GM12892 (cell line): ENCODE measurements around the gene SUSD2.
"Not testable (repeated sequence)": the region's sequence is repeated elsewhere in the genome, so short reads cannot be mapped to it uniquely, and the experiment has no call there.

Experiments used
- DNase-seq: peaks from one replicate; pipeline ENCODE4 v3.0.0; 2011; ENCODE audit not compliant: insufficient read length
- FAIRE-seq: peaks from 2 replicates; lab custom pipeline; 2011; peaks lifted over from hg19 to GRCh38; lab: Jason Lieb, UNC
- POLR2A ChIP-seq: IDR thresholded peaks from 2 replicates; pipeline ENCODE4 v1.6.1; 2011; ENCODE audit warnings: low read depth, low read length, control low read depth
- POLR2AphosphoS5 ChIP-seq: IDR thresholded peaks from 2 replicates; pipeline ENCODE4 v1.6.1; 2011; ENCODE audit warnings: low read depth, low read length, control low read depth
- TAF1 ChIP-seq: IDR thresholded peaks from 2 replicates; pipeline ENCODE4 v1.6.1; 2011; ENCODE audit warnings: low read depth, mild to moderate bottlenecking, control low read depth, low read length, borderline replicate concordance

Gene SUSD2

GRCh38 chr22:24217384-24217783 lies 36.1 kb downstream of the SUSD2 start:
- TF ChIP-seq TAF1: no peak
- no peak for TF ChIP-seq POLR2AphosphoS5
- no peak for TF ChIP-seq POLR2A
- DNase-seq (no peak), FAIRE-seq (no peak)

- DNase-seq (no peak), FAIRE-seq (no peak)
- no peak for TF ChIP-seq TAF1
- no peak for TF ChIP-seq POLR2A
- no peak for TF ChIP-seq POLR2AphosphoS5
Observed at GRCh38 chr22:24219750-24220149, 38.5 kb downstream of the SUSD2 start.

- DNase-seq (no peak), FAIRE-seq (no peak)
- TF ChIP-seq TAF1 (no peak), POLR2A (no peak), POLR2AphosphoS5 (no peak)
Observed at GRCh38 chr22:24224468-24224867, 43.2 kb downstream of the SUSD2 start.

GRCh38 chr22:24225044-24225601 lies 43.8 kb downstream of the SUSD2 start:
- no peak for FAIRE-seq
- TF ChIP-seq POLR2AphosphoS5 (no peak), TAF1 (no peak), POLR2A (no peak)
- no peak for DNase-seq

GRCh38 chr22:24225951-24226350 lies 44.7 kb downstream of the SUSD2 start:
- TF ChIP-seq TAF1 (no peak), POLR2AphosphoS5 (no peak), POLR2A (no peak)
- FAIRE-seq (no peak), DNase-seq (no peak)

- FAIRE-seq (no peak), DNase-seq (peak; percentile 65)
- TF ChIP-seq POLR2A (no peak), TAF1 (no peak), POLR2AphosphoS5 (no peak)
Observed at GRCh38 chr22:24230911-24231656, 49.8 kb downstream of the SUSD2 start.

GRCh38 chr22:24231706-24232105 lies 50.4 kb downstream of the SUSD2 start:
- DNase-seq: no peak
- no peak for TF ChIP-seq POLR2AphosphoS5
- no peak for TF ChIP-seq TAF1
- TF ChIP-seq POLR2A: no peak
- FAIRE-seq: no peak

GRCh38 chr22:24232124-24232523 lies 50.8 kb downstream of the SUSD2 start:
- no peak for DNase-seq
- TF ChIP-seq TAF1: no peak
- no peak for TF ChIP-seq POLR2A
- TF ChIP-seq POLR2AphosphoS5: no peak
- FAIRE-seq: no peak

- FAIRE-seq (no peak), DNase-seq (no peak)
- no peak for TF ChIP-seq POLR2A
- TF ChIP-seq POLR2AphosphoS5: no peak
- TF ChIP-seq TAF1: no peak
Observed at GRCh38 chr22:24232725-24233124, 51.4 kb downstream of the SUSD2 start.

GRCh38 chr22:24233235-24233634 lies 51.9 kb downstream of the SUSD2 start:
- FAIRE-seq: no peak
- TF ChIP-seq POLR2AphosphoS5 (no peak), POLR2A (no peak), TAF1 (no peak)

GRCh38 chr22:24233816-24234215 lies 52.5 kb downstream of the SUSD2 start:
- FAIRE-seq (no peak), DNase-seq (no peak)
- no peak for TF ChIP-seq POLR2A
- TF ChIP-seq TAF1: no peak
- no peak for TF ChIP-seq POLR2AphosphoS5

More at GRCh38 chr22:24233235-24233634, 51.9 kb downstream of the SUSD2 start:
- DNase-seq: no peak

GRCh38 chr22:24235315-24235714 lies 54.0 kb downstream of the SUSD2 start:
- no peak for FAIRE-seq
- DNase-seq: no peak
- TF ChIP-seq TAF1: no peak
- no peak for TF ChIP-seq POLR2AphosphoS5
- no peak for TF ChIP-seq POLR2A

- DNase-seq (no peak), FAIRE-seq (no peak)
- TF ChIP-seq POLR2A (no peak), TAF1 (no peak), POLR2AphosphoS5 (no peak)
Observed at GRCh38 chr22:24236656-24237055, 55.4 kb downstream of the SUSD2 start.

- DNase-seq, FAIRE-seq: not testable (repeated sequence)
Observed at GRCh38 chr22:24238101-24238694, 56.9 kb downstream of the SUSD2 start.
